Measurements from ENCODE around the gene SLC1A4. TPM values are rescaled to one million over a fixed set of nuclear protein-coding genes. Genes with fewer than 3 reads are reported as not detected.
A peak's percentile ranks its signal among the peaks of the same experiment; 100 is the strongest.

SLC1A4 gene
- total and polyA plus RNA-seq, 2 of the 4 experiments (the other 2 are of a cell fraction) = 6.8 to 8.1 TPM

- peak; percentile 66 for TF ChIP-seq MAFK (IDR thresholded peaks at IDR 0.05; ENCODE audit: low read depth, low read length)
These were observed 13.9 kb upstream of the SLC1A4 start (continued) for GRCh38 chr2:64975232-64975821.

- Histone ChIP-seq H3K18ac (ENCODE audit: low read depth, low read length) (peak overlapping the region; percentile 53; the same call in 1 of the 2 replicates), H3K9ac (ENCODE audit: low read depth, low read length) (no peak overlapping the region), H3K4me1 (ENCODE audit: control insufficient read depth, insufficient read depth, low read length) (peaks cover 27% of the 10 kb centered on the region), H3K36me3 (ENCODE audit: control insufficient read depth, insufficient read depth, low read length) (no peaks in the 10 kb centered on the region), H3K56ac (ENCODE audit: extremely low read depth, insufficient read depth, low read length) (no peak overlapping the region), H2AK9ac (replicated peaks; ENCODE audit: low read depth, low read length, poor library complexity) (no peak overlapping the region), H4K8ac (ENCODE audit: low read depth in 2 of 2, low read length in 2 of 2) (peak overlapping the region; percentile 3 to 54; a peak in 3 of 4 replicates), H2BK20ac (ENCODE audit: low read depth, low read length) (peak overlapping the region; percentile 91), H3K27ac (ENCODE audit: insufficient read depth, low read length) (no peak overlapping the region), H3K4me2 (ENCODE audit: low read depth, low read length) (no peak overlapping the region), H3K27me3 (ENCODE audit: control insufficient read depth, insufficient read depth, low read length) (no peaks in the 10 kb centered on the region), H3K23ac (ENCODE audit: low read depth, low read length) (peak overlapping the region; percentile 8), H2AK5ac (ENCODE audit: low read depth, low read length) (peak overlapping the region; percentile 76), H2BK120ac (ENCODE audit: low read depth, low read length) (peak overlapping the region; percentile 80), H3K9me3 (ENCODE audit: control insufficient read depth, insufficient read depth, low read length) (no peaks in the 10 kb centered on the region), H2BK15ac (ENCODE audit: low read depth, low read length) (peak overlapping the region; percentile 88), H4K91ac (ENCODE audit: insufficient read depth, low read depth, low read length) (peak overlapping the region; percentile 82), H3K14ac (replicated peaks; ENCODE audit: low read depth, low read length) (peak overlapping the region; percentile 75), H3K4ac (ENCODE audit: low read depth, low read length) (peak overlapping the region; percentile 19), H3K4me3 (ENCODE audit: insufficient read depth, low read depth, low read length) (no peak overlapping the region), H2BK5ac (ENCODE audit: low read depth, low read length, poor library complexity, severe bottlenecking) (peak overlapping the region; percentile 94), H2AFZ (replicated peaks; ENCODE audit: low read length, poor library complexity) (no peak overlapping the region), H4K5ac (ENCODE audit: low read depth, low read length) (peak overlapping the region; percentile 54; the same call in 1 of the 2 replicates), H4K20me1 (ENCODE audit: insufficient read depth, low read length) (peaks cover 8% of the 10 kb centered on the region; the same call in 1 of the 2 replicates), H3K9me1 (ENCODE audit: insufficient read depth, low read length) (peaks cover 27% of the 10 kb centered on the region), H3K79me1 (ENCODE audit: low read depth in 1 of 2, low read length in 2 of 2) (no peaks in the 10 kb centered on the region)
- WGBS, 2 experiments (ENCODE audit: extremely low coverage in 2 of 2, insufficient read length in 1 of 2) = no CpG with 5 or more reads among the region's 1 CpG
- ChIA-PET CTCF (no interaction called here), POLR2A (ENCODE audit: unreplicated experiment) (no interaction called here)
- in situ Hi-C loops (cut with MboI; ENCODE audit: low sequenced_read_pairs) = no loop called here
- TF ChIP-seq MAZ (IDR thresholded peaks at IDR 0.05; ENCODE audit: borderline replicate concordance, low read depth, low read length) (no peak), BHLHE40 (IDR thresholded peaks at IDR 0.05; ENCODE audit: low read depth, low read length) (no peak), FOS (IDR thresholded peaks at IDR 0.05; ENCODE audit: low read depth, low read length) (no peak), NFE2L2 (IDR thresholded peaks at IDR 0.05; ENCODE audit: low read depth, low read length) (no peak), ELK1 (IDR thresholded peaks at IDR 0.05; ENCODE audit: borderline replicate concordance, low read depth, low read length) (no peak), USF2 (IDR thresholded peaks at IDR 0.05; ENCODE audit: low read depth, low read length) (no peak), CEBPB (IDR thresholded peaks at IDR 0.05; ENCODE audit: low read depth, low read length) (no peak), RAD21 (IDR thresholded peaks at IDR 0.05; ENCODE audit: low read length) (no peak), SMC3 (IDR thresholded peaks at IDR 0.05; ENCODE audit: low read depth, low read length) (no peak), RCOR1 (IDR thresholded peaks at IDR 0.05; ENCODE audit: insufficient replicate concordance, low read length) (no peak), CTCF (conservative IDR thresholded peaks at IDR 0.05; ENCODE audit: low read depth, low read length) (no peak), MAFK (IDR thresholded peaks at IDR 0.05; ENCODE audit: low read depth, low read length) (no peak), MXI1 (IDR thresholded peaks at IDR 0.05; ENCODE audit: borderline replicate concordance, low read depth, low read length) (no peak)
- intact Hi-C loops (cut with micrococcal nuclease) = no loop called here
- no peak for DNase-seq
- BruUV-seq (replicated peaks) = no TSS peak
- no peak for ATAC-seq (ENCODE audit: low read depth)
- dilution Hi-C loops (cut with HindIII; ENCODE audit: low sequenced_read_pairs, unreplicated experiment) = no loop called here
These were observed 12.9 kb upstream of the SLC1A4 start for GRCh38 chr2:64976276-64976675.

Data from IMR-90 (cell line).